Stimulated activated CD4-positive, alpha-beta T cell treated with anti-CD3 and anti-CD28 coated beads, Interleukin-2, amount 100 ng/mL, for 48 hours (primary cell): ENCODE data around the gene PLSCR4.

ENCODE experiments used
- DNase-seq, 2 donors: peaks; one replicate each; pipeline ENCODE4 v3.0.0-alpha.2; 2020

The PLSCR4 gene

GRCh38 chr3:146160321-146160963 is 90.5 kb downstream of the PLSCR4 start:
- DNase-seq, result peak in 1 of 2 donors; percentile 2

GRCh38 chr3:146159616-146160320 is 91.1 kb downstream of the PLSCR4 start:
- no peak for DNase-seq

- no peak for DNase-seq
Observed at GRCh38 chr3:146159037-146159436, 91.9 kb downstream of the PLSCR4 start.

DNA sequence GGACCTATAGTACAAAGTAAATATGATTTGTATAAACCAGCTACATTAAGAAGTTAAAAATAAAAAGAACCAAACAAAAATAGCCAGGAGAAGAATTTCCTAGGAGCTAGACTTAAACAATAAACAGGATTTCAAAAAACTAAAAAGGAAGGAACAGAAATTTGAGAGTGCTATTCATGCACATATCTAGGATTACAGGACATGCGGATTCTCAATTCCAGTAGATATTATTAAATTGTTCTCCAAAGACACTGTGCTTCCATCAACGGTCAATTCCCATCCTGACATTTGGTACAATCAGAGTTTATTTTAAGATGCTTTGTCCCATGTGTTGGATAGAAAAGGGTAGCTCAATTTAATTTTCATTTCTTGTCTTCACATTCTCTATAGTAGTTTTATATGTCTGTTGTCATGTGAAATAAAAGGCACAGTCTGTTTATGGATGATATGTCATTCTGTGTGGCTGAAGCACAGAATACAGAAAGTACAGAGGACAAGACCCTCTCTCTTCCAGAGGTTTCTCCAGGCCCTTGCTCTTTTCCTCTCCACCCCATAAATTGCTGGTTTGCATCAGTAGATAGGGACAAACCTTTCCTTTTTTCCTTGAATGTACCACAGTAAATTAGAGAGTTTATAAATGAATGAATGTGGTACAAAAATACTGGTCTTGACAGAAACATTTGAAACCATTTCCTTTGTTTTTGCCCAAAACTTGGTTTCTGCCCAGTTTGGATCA is 93.4 kb downstream of the PLSCR4 start:
- no peak for DNase-seq

DNA sequence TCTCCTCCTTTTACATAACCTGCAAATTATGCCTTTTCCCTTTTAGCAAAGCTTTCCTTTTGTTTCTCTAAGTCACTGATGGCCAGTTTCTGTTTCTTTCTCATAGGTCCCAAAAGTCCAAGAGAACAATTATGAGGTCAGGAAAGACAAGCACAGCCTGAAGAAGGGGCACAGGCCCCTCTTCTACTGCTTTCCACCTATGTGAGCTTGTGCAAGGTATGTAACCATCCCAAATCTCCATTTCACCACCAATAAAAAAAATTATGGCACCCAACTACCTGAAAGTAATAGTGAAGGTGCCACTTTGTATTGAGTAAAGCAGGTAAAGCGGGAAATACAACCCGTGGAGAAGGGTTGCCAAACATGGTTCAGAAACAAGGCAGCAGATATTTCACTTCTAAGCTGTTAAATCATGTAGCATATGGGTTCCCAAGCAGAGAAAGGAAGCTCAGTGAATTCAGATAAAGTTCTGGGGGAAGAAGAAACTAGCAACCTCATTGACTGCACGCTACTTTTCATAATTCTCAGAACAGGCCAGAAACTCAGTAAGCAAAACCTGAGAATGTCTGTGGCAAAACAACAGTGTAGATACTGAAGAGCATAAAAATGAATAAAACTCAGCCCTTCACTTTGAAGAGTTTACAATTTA is 94.1 kb downstream of the PLSCR4 start:
- DNase-seq, result no peak

- DNase-seq, result no peak
Observed at GRCh38 chr3:146156095-146156494, 94.8 kb downstream of the PLSCR4 start.

DNA sequence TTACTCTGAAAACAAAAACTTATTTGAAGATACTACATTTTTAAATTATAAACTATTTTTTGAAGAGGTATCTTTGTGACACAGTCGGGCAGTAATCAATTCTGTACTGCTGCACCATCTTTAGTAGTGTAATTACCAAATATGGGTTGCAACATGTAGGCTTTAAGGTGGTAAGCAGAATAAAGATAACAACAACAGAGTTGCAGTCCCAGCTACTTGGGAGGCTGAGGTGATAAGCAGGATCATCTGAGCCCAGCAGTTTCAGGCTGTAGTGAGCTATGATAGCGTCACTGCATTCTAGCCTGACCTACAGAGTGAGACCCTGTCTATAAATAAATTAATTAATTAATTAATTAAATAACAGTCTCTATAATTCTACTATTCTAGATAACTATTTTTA is 95.9 kb downstream of the PLSCR4 start:
- DNase-seq, result no peak

DNA sequence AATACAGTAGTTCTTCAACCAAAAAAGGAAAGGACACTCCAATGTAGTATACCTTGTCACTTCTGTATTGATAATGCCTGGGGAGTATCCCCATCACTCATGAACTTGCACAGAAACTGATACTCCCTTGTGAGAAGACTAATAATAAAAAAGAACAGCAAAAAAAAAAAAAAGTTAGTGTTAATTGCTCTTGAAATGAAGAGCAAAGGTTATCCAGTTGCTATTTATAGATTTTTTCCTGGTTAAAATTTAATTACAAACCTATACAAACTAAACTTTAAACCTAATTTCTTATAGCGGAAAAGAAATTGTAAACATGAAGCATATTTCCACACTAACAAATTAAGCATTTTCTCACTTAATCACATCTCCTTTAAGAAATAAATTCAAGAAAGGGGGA is 96.6 kb downstream of the PLSCR4 start:
- no peak for DNase-seq

DNA sequence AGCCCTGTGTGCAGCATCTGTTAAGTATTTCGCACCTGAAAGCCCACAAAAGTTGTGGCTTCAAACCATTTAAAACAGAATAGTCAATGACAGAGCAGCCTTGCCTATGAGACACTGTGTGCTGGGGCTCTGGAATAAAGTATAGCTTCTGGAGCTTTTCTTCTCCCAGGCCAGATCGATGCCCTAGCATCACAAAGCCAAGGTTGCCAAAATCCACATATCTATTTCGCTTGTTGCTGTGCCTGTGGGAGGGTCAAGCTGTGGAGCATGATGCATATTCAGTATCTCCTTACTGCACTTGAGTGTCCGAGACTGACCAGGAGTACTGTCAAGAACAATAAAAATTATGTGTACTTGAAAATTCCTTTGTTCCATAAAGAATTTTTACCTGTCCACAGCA is 97.5 kb downstream of the PLSCR4 start:
- no peak for DNase-seq

DNA sequence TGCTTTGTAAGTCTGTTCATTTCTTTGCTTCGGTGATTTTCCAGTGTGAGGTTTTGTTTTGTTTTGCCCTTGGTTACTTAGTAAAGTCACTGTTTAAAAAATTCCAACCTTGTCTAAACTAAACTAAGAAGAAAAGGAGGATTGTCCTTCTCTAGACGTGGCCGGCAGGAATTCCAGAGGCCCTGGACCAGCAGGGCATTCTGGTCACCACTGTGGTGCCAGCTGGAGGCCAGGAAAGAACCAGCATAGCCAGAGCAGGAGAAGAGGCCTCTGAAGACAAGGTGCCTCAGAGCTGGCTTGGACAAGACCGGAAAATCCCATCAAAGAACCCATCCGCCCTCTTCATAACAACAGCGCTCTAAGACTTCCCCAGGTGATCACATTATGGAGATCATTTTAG is 98.1 kb downstream of the PLSCR4 start:
- DNase-seq, result no peak

GRCh38 chr3:146148468-146148931 is 102.4 kb downstream of the PLSCR4 start:
- no peak for DNase-seq

- no peak for DNase-seq
Observed at GRCh38 chr3:146145642-146146041, 105.3 kb downstream of the PLSCR4 start.

DNA sequence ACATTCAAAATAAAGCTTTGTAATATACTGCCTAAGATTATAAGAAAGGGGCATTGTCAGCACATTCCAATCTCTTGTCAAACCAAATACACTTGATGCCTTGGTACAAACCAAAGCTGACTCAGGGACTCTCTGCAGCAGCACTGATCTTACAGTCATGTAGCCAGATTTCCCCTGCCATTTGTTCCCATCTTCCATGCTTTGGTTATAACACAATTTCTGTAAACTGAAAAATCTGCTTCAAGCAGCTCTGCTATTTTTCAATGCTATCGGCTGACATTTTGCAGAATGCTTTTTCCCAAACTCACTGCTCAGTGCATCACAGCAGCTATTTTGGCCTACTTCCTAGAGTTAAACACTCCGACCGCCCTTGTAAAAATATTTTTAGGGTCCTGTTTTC is 108.1 kb downstream of the PLSCR4 start:
- DNase-seq, result no peak
